ENCODE data around the gene CTAGE9. TPM values are rescaled to one million over a fixed set of nuclear protein-coding genes. Genes with fewer than 3 reads are reported as not detected.
A peak's percentile ranks its signal among the peaks of the same experiment; 100 is the strongest.

Gene CTAGE9
- total RNA-seq, 1 experiment from 2014 or later = not detected

DNA sequence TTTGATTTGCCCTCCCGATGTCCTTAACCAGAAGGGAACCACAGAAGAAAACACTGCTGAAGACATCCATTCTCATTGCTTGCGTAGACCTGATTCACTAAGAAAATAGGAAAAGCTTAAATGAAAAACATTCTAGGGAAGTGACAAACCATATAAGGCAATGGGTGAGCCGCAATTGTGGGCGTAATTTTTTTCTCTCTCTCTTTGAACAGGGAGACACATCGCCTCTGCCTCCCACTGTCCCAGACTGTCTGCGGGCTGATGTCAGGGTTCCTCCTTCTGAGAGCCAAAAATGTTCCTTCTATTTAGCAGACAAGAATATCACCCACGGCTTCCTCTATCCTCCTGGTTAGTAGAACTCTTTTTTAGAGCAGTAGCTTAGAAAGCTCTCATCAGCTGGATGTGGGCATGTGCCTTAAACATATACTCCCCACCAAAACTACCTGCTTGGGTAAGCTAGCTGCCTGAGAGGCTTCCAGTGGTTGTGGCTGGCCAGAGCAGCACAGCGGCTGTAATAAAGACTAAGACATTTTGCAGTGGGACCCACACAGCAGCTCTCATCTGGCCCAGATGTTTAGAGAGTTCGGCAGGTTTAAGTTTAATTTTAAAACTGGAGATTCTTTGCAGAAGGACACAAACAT, 22.7 kb upstream of the CTAGE9 start:
- DNase-seq = no peak
- Histone ChIP-seq H3K27me3 (ENCODE audit: insufficient read depth, low read depth) (no peaks in the 10 kb centered on the region), H3K79me2 (ENCODE audit: low read depth) (no peaks in the 10 kb centered on the region), H3K27ac (no peak overlapping the region), H3K9me2 (ENCODE audit: insufficient read depth) (no peaks in the 10 kb centered on the region), H3K36me3 (ENCODE audit: low read depth) (no peaks in the 10 kb centered on the region), H4K20me1 (ENCODE audit: insufficient read depth) (no peaks in the 10 kb centered on the region), H2AFZ (0 out of 2 replicates have a peak overlapping the region, but pooled peaks have one; percentile 0), H3K4me1 (replicated peaks; ENCODE audit: insufficient read depth) (no peaks in the 10 kb centered on the region), H3K4me3 (no peak overlapping the region), H3F3A (ENCODE audit: insufficient read depth, low read depth) (no peaks in the 10 kb centered on the region), H3K4me2 (no peak overlapping the region), H3K9me3 (ENCODE audit: insufficient read depth, low read depth) (no peaks in the 10 kb centered on the region)
- no peak for TF ChIP-seq EZH2 (IDR thresholded peaks at IDR 0.05; ENCODE audit: low read depth)
- TF ChIP-seq, protein P1, sequence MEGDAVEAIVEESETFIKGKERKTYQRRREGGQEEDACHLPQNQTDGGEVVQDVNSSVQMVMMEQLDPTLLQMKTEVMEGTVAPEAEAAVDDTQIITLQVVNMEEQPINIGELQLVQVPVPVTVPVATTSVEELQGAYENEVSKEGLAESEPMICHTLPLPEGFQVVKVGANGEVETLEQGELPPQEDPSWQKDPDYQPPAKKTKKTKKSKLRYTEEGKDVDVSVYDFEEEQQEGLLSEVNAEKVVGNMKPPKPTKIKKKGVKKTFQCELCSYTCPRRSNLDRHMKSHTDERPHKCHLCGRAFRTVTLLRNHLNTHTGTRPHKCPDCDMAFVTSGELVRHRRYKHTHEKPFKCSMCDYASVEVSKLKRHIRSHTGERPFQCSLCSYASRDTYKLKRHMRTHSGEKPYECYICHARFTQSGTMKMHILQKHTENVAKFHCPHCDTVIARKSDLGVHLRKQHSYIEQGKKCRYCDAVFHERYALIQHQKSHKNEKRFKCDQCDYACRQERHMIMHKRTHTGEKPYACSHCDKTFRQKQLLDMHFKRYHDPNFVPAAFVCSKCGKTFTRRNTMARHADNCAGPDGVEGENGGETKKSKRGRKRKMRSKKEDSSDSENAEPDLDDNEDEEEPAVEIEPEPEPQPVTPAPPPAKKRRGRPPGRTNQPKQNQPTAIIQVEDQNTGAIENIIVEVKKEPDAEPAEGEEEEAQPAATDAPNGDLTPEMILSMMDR (conservative IDR thresholded peaks at IDR 0.05) = no peak
- intact Hi-C loops (cut with micrococcal nuclease; ENCODE audit: unreplicated experiment) = no loop called here
- CTCF ChIA-PET = no interaction called here
- POLR2A ChIA-PET (ENCODE audit: unreplicated experiment) = no interaction called here
- no TSS peak for BruUV-seq (replicated peaks)

DNA sequence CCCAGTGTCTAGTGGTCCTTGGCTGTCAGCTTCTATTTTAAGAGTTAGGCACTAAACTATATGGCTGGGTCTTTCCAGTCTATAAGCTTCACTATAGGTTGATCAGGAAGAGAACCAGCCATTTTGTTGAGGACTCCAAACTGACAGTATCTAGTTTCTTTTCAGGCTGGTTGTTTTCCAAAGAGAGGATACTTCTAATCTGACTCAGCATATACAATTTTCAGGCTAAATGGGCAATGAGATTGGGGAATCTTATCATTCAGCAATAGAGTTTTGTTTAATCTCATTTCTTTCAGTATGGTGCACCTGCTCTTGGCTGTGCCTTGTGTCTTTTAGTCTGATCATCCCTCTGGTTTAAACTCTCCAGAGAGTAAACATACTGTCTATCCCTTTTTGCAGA, 20.4 kb upstream of the CTAGE9 start:
- intact Hi-C loops (cut with micrococcal nuclease; ENCODE audit: unreplicated experiment) = no loop called here
- no peaks in the 10 kb centered on the region; the same call in 1 of the 2 replicates for H3K9me3 ChIP-seq (ENCODE audit: insufficient read depth, low read depth)
- no peak overlapping the region for H3K4me2 ChIP-seq
- no peaks in the 10 kb centered on the region for H3K36me3 ChIP-seq (ENCODE audit: low read depth)
- no peaks in the 10 kb centered on the region for H3K4me1 ChIP-seq (replicated peaks; ENCODE audit: insufficient read depth)
- POLR2A ChIA-PET (ENCODE audit: unreplicated experiment) = no interaction called here
- no peak overlapping the region for H3K27ac ChIP-seq
- BruUV-seq (replicated peaks) = no TSS peak
- no peak overlapping the region for H3K4me3 ChIP-seq
- no peaks in the 10 kb centered on the region for H3F3A ChIP-seq (ENCODE audit: insufficient read depth, low read depth)
- H2AFZ ChIP-seq = peak overlapping the region; percentile 50
- CTCF ChIA-PET = no interaction called here
- DNase-seq = no peak
- H3K27me3 ChIP-seq (ENCODE audit: insufficient read depth, low read depth) = no peaks in the 10 kb centered on the region
- no peak for TF ChIP-seq EZH2 (IDR thresholded peaks at IDR 0.05; ENCODE audit: low read depth)
- TF ChIP-seq, protein P1 (conservative IDR thresholded peaks at IDR 0.05) = no peak
- H3K9me2 ChIP-seq (ENCODE audit: insufficient read depth) = no peaks in the 10 kb centered on the region
- H3K79me2 ChIP-seq (ENCODE audit: low read depth) = no peaks in the 10 kb centered on the region
- H4K20me1 ChIP-seq (ENCODE audit: insufficient read depth) = no peaks in the 10 kb centered on the region

DNA sequence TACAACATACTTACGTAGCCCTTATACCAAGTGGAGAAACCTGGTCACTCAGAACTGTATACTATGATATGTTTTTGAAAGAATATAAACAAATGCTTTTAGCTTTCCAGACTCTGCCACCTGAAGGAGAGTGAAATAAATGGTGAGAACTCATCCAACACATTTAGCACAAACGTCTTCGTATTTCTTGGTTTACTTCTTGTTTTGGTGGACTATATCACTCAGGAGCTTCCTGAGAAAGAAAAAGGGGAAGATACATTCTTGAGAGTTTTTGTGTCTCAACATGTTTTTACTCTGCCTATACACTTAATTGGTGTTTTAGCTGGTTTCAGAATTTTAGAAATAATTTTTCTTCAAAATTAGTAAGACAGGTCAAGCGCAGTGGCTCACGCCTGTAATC, 19.4 kb upstream of the CTAGE9 start:
- H3K79me2 ChIP-seq (ENCODE audit: low read depth) = no peaks in the 10 kb centered on the region
- H3K27ac ChIP-seq = no peak overlapping the region
- no peaks in the 10 kb centered on the region; the same call in 1 of the 2 replicates for H3K9me3 ChIP-seq (ENCODE audit: insufficient read depth, low read depth)
- no peaks in the 10 kb centered on the region for H3K36me3 ChIP-seq (ENCODE audit: low read depth)
- H3K27me3 ChIP-seq (ENCODE audit: insufficient read depth, low read depth) = no peaks in the 10 kb centered on the region
- no peak overlapping the region for H2AFZ ChIP-seq
- BruUV-seq (replicated peaks) = no TSS peak
- intact Hi-C loops (cut with micrococcal nuclease; ENCODE audit: unreplicated experiment) = no loop called here
- H3K9me2 ChIP-seq (ENCODE audit: insufficient read depth) = no peaks in the 10 kb centered on the region
- no peak overlapping the region for H3K4me2 ChIP-seq
- ChIA-PET CTCF (no interaction called here), POLR2A (ENCODE audit: unreplicated experiment) (interaction anchor here (0.6 kb wide), 1 partner anchor 202 kb away, joined by 4 read pairs; no protein-coding TSS in a partner anchor)
- DNase-seq = no peak
- no peaks in the 10 kb centered on the region for H4K20me1 ChIP-seq (ENCODE audit: insufficient read depth)
- no peaks in the 10 kb centered on the region for H3K4me1 ChIP-seq (replicated peaks; ENCODE audit: insufficient read depth)
- no peak overlapping the region for H3K4me3 ChIP-seq
- no peak for TF ChIP-seq EZH2 (IDR thresholded peaks at IDR 0.05; ENCODE audit: low read depth)
- TF ChIP-seq, protein P1 (conservative IDR thresholded peaks at IDR 0.05) = no peak
- no peaks in the 10 kb centered on the region for H3F3A ChIP-seq (ENCODE audit: insufficient read depth, low read depth)
